Activated naive CD8-positive, alpha-beta T cell treated with anti-CD3 and anti-CD28 coated beads, Interleukin-2, amount 10 ng/mL, durations not matched to agents 7 days and 5 days (primary cell): ENCODE data around the gene TMEM239. TPM values are rescaled to one million over a fixed set of nuclear protein-coding genes. Genes with fewer than 3 reads are reported as not detected.
"Not testable (repeated sequence)": the region's sequence is repeated elsewhere in the genome, so short reads cannot be mapped to it uniquely, and the experiment has no call there.

ENCODE experiments used
- ATAC-seq: fragments of 150-1000 bp; cut with Tn5 transposase; one replicate; pipeline ENCODE4 v1.10.0; 2021; ENCODE audit warnings: low read depth, moderate library complexity
- POLR2A ChIA-PET: fragments of 350-600 bp; sonication (Branson Sonifier 250); formaldehyde crosslinking; loops from one replicate; lab custom pipeline; 2021; ENCODE audit warnings: antibody characterized with exemption; lab: Charles Lee
- DNase-seq: peaks from one replicate; pipeline ENCODE4 v3.0.0; 2021
- H3K27ac Mint-ChIP-seq: one replicate; pipeline ENCODE4 v1.8.0; 2022; ENCODE audit warnings: mild to moderate bottlenecking, mixed read lengths
- H3K27me3 Mint-ChIP-seq: one replicate; pipeline ENCODE4 v1.8.0; 2022; ENCODE audit warnings: mild to moderate bottlenecking, moderate library complexity, mixed read lengths
- H3K36me3 Mint-ChIP-seq: one replicate; pipeline ENCODE4 v1.8.0; 2021; ENCODE audit warnings: mild to moderate bottlenecking, mixed read lengths
- H3K4me1 Mint-ChIP-seq: one replicate; pipeline ENCODE4 v1.8.0; 2021; ENCODE audit warnings: mixed read lengths
- H3K4me3 Mint-ChIP-seq: one replicate; pipeline ENCODE4 v1.8.0; 2022; ENCODE audit warnings: mild to moderate bottlenecking, moderate library complexity, mixed read lengths
- H3K9me3 Mint-ChIP-seq: one replicate; pipeline ENCODE4 v1.8.0; 2021; ENCODE audit warnings: mixed read lengths
- total RNA-seq, 2 experiments: library from RNA; stranded (reverse); gene quantifications; one replicate each; pipeline ENCODE4 v1.2.3, GENCODE V29; 2021

The TMEM239 gene
- total RNA-seq: not detected

- Mint-ChIP-seq H3K36me3 (no peaks in the 10 kb centered on the region), H3K9me3 (peaks cover 8% of the 10 kb centered on the region), H3K4me1 (peaks cover 4% of the 10 kb centered on the region), H3K4me3 (no peak within 1 kb of the TSS), H3K27ac (no peak within 1 kb of the TSS), H3K27me3 (peaks cover 65% of the 10 kb centered on the region)
- POLR2A ChIA-PET: no interaction called here
- no peak for ATAC-seq
- DNase-seq: no peak
These were observed at the start of gene TMEM239 for GRCh38 chr20:2816030-2816582. Gene TMEM239, plus strand, starts transcription at chr20:2816364. Its CDS starts 191 bp downstream, at chr20:2816555.

GRCh38 chr20:2767768-2768631 is 48.2 kb upstream of the TMEM239 start:
- Mint-ChIP-seq H3K4me3 (no peak overlapping the region), H3K36me3 (no peaks in the 10 kb centered on the region), H3K9me3 (no peaks in the 10 kb centered on the region), H3K4me1 (peaks cover 4% of the 10 kb centered on the region), H3K27ac (no peak overlapping the region), H3K27me3 (peaks cover 24% of the 10 kb centered on the region)
- DNase-seq (no peak), ATAC-seq (no peak)
- POLR2A ChIA-PET: no interaction called here

- no peaks in the 10 kb centered on the region for H3K36me3 Mint-ChIP-seq
- H3K4me3 Mint-ChIP-seq: no peak overlapping the region
- DNase-seq: no peak
- no peak overlapping the region for H3K27ac Mint-ChIP-seq
- H3K4me1 Mint-ChIP-seq: peaks cover 4% of the 10 kb centered on the region
- no peak for ATAC-seq
- no peaks in the 10 kb centered on the region for H3K9me3 Mint-ChIP-seq
- H3K27me3 Mint-ChIP-seq: peaks cover 20% of the 10 kb centered on the region
- POLR2A ChIA-PET: no interaction called here
These were observed 47.5 kb upstream of the TMEM239 start for GRCh38 chr20:2768632-2769015.

GRCh38 chr20:2770091-2770490 is 46.1 kb upstream of the TMEM239 start:
- POLR2A ChIA-PET, H3K9me3 Mint-ChIP-seq, H3K4me1 Mint-ChIP-seq, H3K27ac Mint-ChIP-seq, ATAC-seq, DNase-seq, H3K36me3 Mint-ChIP-seq, H3K4me3 Mint-ChIP-seq: not testable (repeated sequence)
- peaks cover 20% of the 10 kb centered on the region for H3K27me3 Mint-ChIP-seq

- H3K36me3 Mint-ChIP-seq: no peaks in the 10 kb centered on the region
- peaks cover 4% of the 10 kb centered on the region for H3K4me1 Mint-ChIP-seq
- H3K9me3 Mint-ChIP-seq: no peaks in the 10 kb centered on the region
- DNase-seq (no peak), ATAC-seq (no peak)
- H3K27ac Mint-ChIP-seq: no peak overlapping the region
- H3K4me3 Mint-ChIP-seq: no peak overlapping the region
- POLR2A ChIA-PET: no interaction called here
- H3K27me3 Mint-ChIP-seq: peaks cover 18% of the 10 kb centered on the region
These were observed 44.5 kb upstream of the TMEM239 start for GRCh38 chr20:2771631-2772080.

GRCh38 chr20:2773812-2774211 is 42.4 kb upstream of the TMEM239 start:
- POLR2A ChIA-PET: no interaction called here
- H3K9me3 Mint-ChIP-seq: no peaks in the 10 kb centered on the region
- DNase-seq (no peak), ATAC-seq (no peak)
- peaks cover 4% of the 10 kb centered on the region for H3K4me1 Mint-ChIP-seq
- H3K4me3 Mint-ChIP-seq: no peak overlapping the region
- peaks cover 10% of the 10 kb centered on the region for H3K27me3 Mint-ChIP-seq
- H3K36me3 Mint-ChIP-seq: no peaks in the 10 kb centered on the region
- H3K27ac Mint-ChIP-seq: no peak overlapping the region

GRCh38 chr20:2775139-2775538 is 41.0 kb upstream of the TMEM239 start:
- Mint-ChIP-seq H3K9me3 (no peaks in the 10 kb centered on the region), H3K4me3 (no peak overlapping the region), H3K27me3 (peaks cover 15% of the 10 kb centered on the region), H3K27ac (no peak overlapping the region), H3K36me3 (no peaks in the 10 kb centered on the region), H3K4me1 (peaks cover 4% of the 10 kb centered on the region)
- POLR2A ChIA-PET: no interaction called here
- ATAC-seq: no peak
- no peak for DNase-seq

- no peaks in the 10 kb centered on the region for H3K9me3 Mint-ChIP-seq
- POLR2A ChIA-PET: no interaction called here
These were observed 37.4 kb upstream of the TMEM239 start for GRCh38 chr20:2778602-2779321.

GRCh38 chr20:2780948-2781347 is 35.2 kb upstream of the TMEM239 start:
- H3K27me3 Mint-ChIP-seq: peaks cover 32% of the 10 kb centered on the region
- no peaks in the 10 kb centered on the region for H3K36me3 Mint-ChIP-seq
- no peak overlapping the region for H3K4me3 Mint-ChIP-seq
- DNase-seq (no peak), ATAC-seq (no peak)
- POLR2A ChIA-PET: no interaction called here
- H3K27ac Mint-ChIP-seq: no peak overlapping the region
- no peaks in the 10 kb centered on the region for H3K9me3 Mint-ChIP-seq
- no peaks in the 10 kb centered on the region for H3K4me1 Mint-ChIP-seq

More at GRCh38 chr20:2778602-2779321, 37.4 kb upstream of the TMEM239 start:
- Mint-ChIP-seq H3K36me3 (no peaks in the 10 kb centered on the region), H3K4me1 (no peaks in the 10 kb centered on the region), H3K4me3 (no peak overlapping the region), H3K27ac (no peak overlapping the region), H3K27me3 (peaks cover 23% of the 10 kb centered on the region)
- ATAC-seq (no peak), DNase-seq (no peak)

GRCh38 chr20:2783908-2784566 is 32.1 kb upstream of the TMEM239 start:
- Mint-ChIP-seq H3K27ac (no peak overlapping the region), H3K4me1 (no peaks in the 10 kb centered on the region), H3K9me3 (no peaks in the 10 kb centered on the region), H3K4me3 (no peak overlapping the region), H3K27me3 (peaks cover 44% of the 10 kb centered on the region), H3K36me3 (no peaks in the 10 kb centered on the region)
- ATAC-seq: no peak
- no peak for DNase-seq
- POLR2A ChIA-PET: no interaction called here

- POLR2A ChIA-PET: no interaction called here
- Mint-ChIP-seq H3K9me3 (no peaks in the 10 kb centered on the region), H3K4me1 (peaks cover 3% of the 10 kb centered on the region), H3K36me3 (no peaks in the 10 kb centered on the region), H3K27me3 (peaks cover 26% of the 10 kb centered on the region), H3K27ac (no peak overlapping the region), H3K4me3 (no peak overlapping the region)
- no peak for ATAC-seq
- DNase-seq: no peak
These were observed 22.7 kb upstream of the TMEM239 start for GRCh38 chr20:2793471-2793870.

- Mint-ChIP-seq H3K36me3 (no peaks in the 10 kb centered on the region), H3K4me3 (no peak overlapping the region), H3K27me3 (peaks cover 28% of the 10 kb centered on the region), H3K9me3 (no peaks in the 10 kb centered on the region), H3K4me1 (peaks cover 6% of the 10 kb centered on the region), H3K27ac (no peak overlapping the region)
- DNase-seq: no peak
- POLR2A ChIA-PET: no interaction called here
- no peak for ATAC-seq
These were observed 21.9 kb upstream of the TMEM239 start for GRCh38 chr20:2794202-2794748.

GRCh38 chr20:2794866-2795447 is 21.2 kb upstream of the TMEM239 start:
- peaks cover 31% of the 10 kb centered on the region for H3K27me3 Mint-ChIP-seq
- H3K27ac Mint-ChIP-seq: no peak overlapping the region
- H3K4me1 Mint-ChIP-seq: peaks cover 12% of the 10 kb centered on the region
- POLR2A ChIA-PET: no interaction called here
- no peaks in the 10 kb centered on the region for H3K36me3 Mint-ChIP-seq
- DNase-seq (no peak), ATAC-seq (no peak)
- no peaks in the 10 kb centered on the region for H3K9me3 Mint-ChIP-seq
- no peak overlapping the region for H3K4me3 Mint-ChIP-seq
